ENCODE measurements around the gene TTC14. TPM values are rescaled to one million over a fixed set of nuclear protein-coding genes. Genes with fewer than 3 reads are reported as not detected.

TTC14 gene
- 163 and 176 TPM in 2 replicates for polyA plus RNA-seq
- polyA minus RNA-seq: 171 and 254 TPM in 2 replicates

- no peaks in the 10 kb centered on the region for H4K20me1 ChIP-seq (ENCODE audit: insufficient read depth)
- H3K4me2 ChIP-seq (ENCODE audit: low read length): peak within 1 kb of the TSS; percentile 80
- no peaks in the 10 kb centered on the region for H3K9me2 ChIP-seq (ENCODE audit: insufficient read depth, low read length)
- H3F3A ChIP-seq (ENCODE audit: insufficient read depth, low read length, poor library complexity, severe bottlenecking): no peaks in the 10 kb centered on the region
- peak within 1 kb of the TSS; percentile 99 for H2AFZ ChIP-seq (ENCODE audit: low read depth, low read length)
- TF ChIP-seq CTCF (IDR thresholded peaks at IDR 0.05; ENCODE audit: poor library complexity, severe bottlenecking) (no peak), REST (IDR thresholded peaks at IDR 0.05; ENCODE audit: borderline replicate concordance) (peak; percentile 52), EP300 (conservative IDR thresholded peaks at IDR 0.05; ENCODE audit: poor library complexity, severe bottlenecking) (peak; percentile 60), EZH2 (IDR thresholded peaks at IDR 0.05; ENCODE audit: borderline replicate concordance, insufficient read depth, low read length, poor library complexity, severe bottlenecking) (no peak), RAD21 (conservative IDR thresholded peaks at IDR 0.05) (peak; percentile 43), MXI1 (conservative IDR thresholded peaks at IDR 0.05; ENCODE audit: poor library complexity, severe bottlenecking) (peak; percentile 79), TAF1 (IDR thresholded peaks at IDR 0.05; ENCODE audit: low read depth) (peak; percentile 68), POLR2AphosphoS5 (IDR thresholded peaks at IDR 0.05) (peak; percentile 87), SMC3 (conservative IDR thresholded peaks at IDR 0.05; ENCODE audit: poor library complexity) (peak; percentile 42)
- H3K9me3 ChIP-seq (ENCODE audit: low read length): no peaks in the 10 kb centered on the region
- H3K79me2 ChIP-seq (replicated peaks; ENCODE audit: insufficient read depth, low read length): peaks cover 22% of the 10 kb centered on the region
- H3K9ac ChIP-seq (ENCODE audit: low read length): peak within 1 kb of the TSS; percentile 78
- H3K36me3 ChIP-seq (ENCODE audit: insufficient read depth, low read length): no peaks in the 10 kb centered on the region
- peak within 1 kb of the TSS; percentile 83 for H3K4me3 ChIP-seq (ENCODE audit: low read length)
- peak within 1 kb of the TSS; percentile 70 for H3K27ac ChIP-seq (ENCODE audit: low read length)
- H3K27me3 ChIP-seq (ENCODE audit: insufficient read depth, low read depth, low read length): no peaks in the 10 kb centered on the region
These were observed at the start of gene TTC14 for GRCh38 chr3:180601688-180602666. TSS of gene TTC14 (plus strand) at chr3:180602163. CDS start at chr3:180602262, 99 bp downstream.

- H3K9ac ChIP-seq (ENCODE audit: low read length): no peak overlapping the region
- H3K4me3 ChIP-seq (ENCODE audit: low read length): no peak overlapping the region
- no peak overlapping the region for H2AFZ ChIP-seq (ENCODE audit: low read depth, low read length)
- H3K4me2 ChIP-seq (ENCODE audit: low read length): no peak overlapping the region
- H4K20me1 ChIP-seq (ENCODE audit: insufficient read depth): no peaks in the 10 kb centered on the region
- H3K27ac ChIP-seq (ENCODE audit: low read length): no peak overlapping the region
- TF ChIP-seq REST (IDR thresholded peaks at IDR 0.05; ENCODE audit: borderline replicate concordance): no peak
- no peak for TF ChIP-seq MXI1 (conservative IDR thresholded peaks at IDR 0.05; ENCODE audit: poor library complexity, severe bottlenecking)
- no peak for TF ChIP-seq RAD21 (conservative IDR thresholded peaks at IDR 0.05)
- no peak for TF ChIP-seq TAF1 (IDR thresholded peaks at IDR 0.05; ENCODE audit: low read depth)
- TF ChIP-seq CTCF (IDR thresholded peaks at IDR 0.05; ENCODE audit: poor library complexity, severe bottlenecking): no peak
- no peak for TF ChIP-seq POLR2AphosphoS5 (IDR thresholded peaks at IDR 0.05)
- no peak for TF ChIP-seq SMC3 (conservative IDR thresholded peaks at IDR 0.05; ENCODE audit: poor library complexity)
- no peak for TF ChIP-seq EZH2 (IDR thresholded peaks at IDR 0.05; ENCODE audit: borderline replicate concordance, insufficient read depth, low read length, poor library complexity, severe bottlenecking)
- TF ChIP-seq EP300 (conservative IDR thresholded peaks at IDR 0.05; ENCODE audit: poor library complexity, severe bottlenecking): no peak
- no peaks in the 10 kb centered on the region for H3K9me2 ChIP-seq (ENCODE audit: insufficient read depth, low read length)
- H3K27me3 ChIP-seq (ENCODE audit: insufficient read depth, low read depth, low read length): no peaks in the 10 kb centered on the region
- H3K79me2 ChIP-seq (replicated peaks; ENCODE audit: insufficient read depth, low read length): no peaks in the 10 kb centered on the region
- H3F3A ChIP-seq (ENCODE audit: insufficient read depth, low read length, poor library complexity, severe bottlenecking): no peaks in the 10 kb centered on the region
- no peaks in the 10 kb centered on the region for H3K9me3 ChIP-seq (ENCODE audit: low read length)
- no peaks in the 10 kb centered on the region for H3K36me3 ChIP-seq (ENCODE audit: insufficient read depth, low read length)
These were observed 38.6 kb upstream of the TTC14 start for GRCh38 chr3:180563406-180563805.
